Measurements from ENCODE around the gene SRP14.

Gene SRP14

DNA sequence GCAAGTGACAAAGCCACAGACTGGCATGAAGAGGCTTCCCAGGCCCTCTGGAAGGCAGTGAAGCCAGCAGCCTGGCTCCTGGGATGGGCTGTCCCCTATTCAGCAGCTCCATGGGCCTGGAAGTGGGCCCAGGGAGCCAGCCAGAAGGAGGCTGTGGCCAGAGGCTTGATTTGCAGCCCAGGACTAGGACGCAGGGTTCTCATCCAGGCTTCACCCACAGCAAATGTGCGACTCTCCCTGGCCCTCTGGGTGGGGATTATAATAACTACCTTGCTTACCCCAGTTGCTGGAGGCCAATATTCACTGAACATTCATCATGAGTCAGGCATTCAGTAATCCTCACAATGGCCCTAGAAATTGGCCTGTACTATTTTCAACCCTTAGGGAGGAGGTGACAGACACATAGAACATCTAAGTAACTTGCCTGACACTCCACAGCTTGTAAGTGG, 24.6 kb upstream of the SRP14 start:
- Histone ChIP-seq H3K9ac (no peak overlapping the region), H4K20me1 (ENCODE audit: insufficient read depth) (no peaks in the 10 kb centered on the region), H3K27ac (no peak overlapping the region), H3K36me3 (ENCODE audit: insufficient read depth) (no peaks in the 10 kb centered on the region), H2AFZ (ENCODE audit: low read depth) (no peak overlapping the region), H3K4me2 (no peak overlapping the region), H3K4me1 (ENCODE audit: low read depth, poor library complexity, severe bottlenecking) (peaks cover 80% of the 10 kb centered on the region), H3K79me2 (ENCODE audit: insufficient read depth, low read depth) (no peaks in the 10 kb centered on the region), H3K4me3 (IDR thresholded peaks at IDR 0.05; ENCODE audit: insufficient read depth, low read depth, low read length) (no peak overlapping the region), H3K27me3 (ENCODE audit: insufficient read depth, low read depth) (no peaks in the 10 kb centered on the region)
- TF ChIP-seq, protein P1, sequence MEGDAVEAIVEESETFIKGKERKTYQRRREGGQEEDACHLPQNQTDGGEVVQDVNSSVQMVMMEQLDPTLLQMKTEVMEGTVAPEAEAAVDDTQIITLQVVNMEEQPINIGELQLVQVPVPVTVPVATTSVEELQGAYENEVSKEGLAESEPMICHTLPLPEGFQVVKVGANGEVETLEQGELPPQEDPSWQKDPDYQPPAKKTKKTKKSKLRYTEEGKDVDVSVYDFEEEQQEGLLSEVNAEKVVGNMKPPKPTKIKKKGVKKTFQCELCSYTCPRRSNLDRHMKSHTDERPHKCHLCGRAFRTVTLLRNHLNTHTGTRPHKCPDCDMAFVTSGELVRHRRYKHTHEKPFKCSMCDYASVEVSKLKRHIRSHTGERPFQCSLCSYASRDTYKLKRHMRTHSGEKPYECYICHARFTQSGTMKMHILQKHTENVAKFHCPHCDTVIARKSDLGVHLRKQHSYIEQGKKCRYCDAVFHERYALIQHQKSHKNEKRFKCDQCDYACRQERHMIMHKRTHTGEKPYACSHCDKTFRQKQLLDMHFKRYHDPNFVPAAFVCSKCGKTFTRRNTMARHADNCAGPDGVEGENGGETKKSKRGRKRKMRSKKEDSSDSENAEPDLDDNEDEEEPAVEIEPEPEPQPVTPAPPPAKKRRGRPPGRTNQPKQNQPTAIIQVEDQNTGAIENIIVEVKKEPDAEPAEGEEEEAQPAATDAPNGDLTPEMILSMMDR (conservative IDR thresholded peaks at IDR 0.05; ENCODE audit: low read depth, low read length), result no peak

DNA sequence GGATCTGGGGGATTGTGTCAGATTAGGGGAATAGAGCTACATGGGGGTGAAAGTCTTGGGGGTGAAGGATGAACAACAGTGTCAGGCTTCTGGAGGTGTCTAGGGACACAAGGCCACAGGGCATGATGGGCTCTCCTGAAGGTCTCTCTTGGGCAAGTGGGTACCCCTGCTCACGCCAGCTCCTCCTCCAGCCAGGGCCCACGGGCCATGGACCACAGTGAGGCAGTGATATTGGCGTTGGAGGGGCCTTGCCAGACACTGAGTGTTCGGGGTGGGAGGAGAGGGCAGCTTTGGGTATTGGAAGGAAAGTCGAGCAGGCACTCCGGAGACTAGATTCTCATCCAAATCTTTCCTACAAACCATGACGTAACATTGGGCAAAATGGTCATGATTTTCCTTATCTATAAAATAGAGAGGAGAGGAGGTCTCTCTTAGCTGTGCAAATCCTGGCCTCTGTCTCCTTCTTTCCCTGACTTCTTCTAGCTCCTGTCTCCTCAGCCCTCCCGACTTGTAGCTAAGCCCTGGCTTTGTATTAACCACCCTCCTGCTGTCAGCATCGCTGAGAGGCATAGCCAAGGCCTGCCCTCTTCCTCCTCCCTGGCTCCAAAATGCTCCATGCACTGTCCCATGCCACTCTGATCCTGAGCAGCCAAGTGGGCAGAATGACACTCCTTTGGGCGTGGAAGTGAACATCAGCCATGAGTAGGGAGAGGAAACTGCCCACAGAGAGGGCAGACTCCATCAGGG, 24.0 kb upstream of the SRP14 start:
- Histone ChIP-seq H3K9ac (no peak overlapping the region), H3K27ac (no peak overlapping the region), H4K20me1 (ENCODE audit: insufficient read depth) (no peaks in the 10 kb centered on the region), H2AFZ (ENCODE audit: low read depth) (no peak overlapping the region), H3K4me2 (no peak overlapping the region), H3K4me3 (IDR thresholded peaks at IDR 0.05; ENCODE audit: insufficient read depth, low read depth, low read length) (no peak overlapping the region), H3K36me3 (ENCODE audit: insufficient read depth) (no peaks in the 10 kb centered on the region), H3K27me3 (ENCODE audit: insufficient read depth, low read depth) (no peaks in the 10 kb centered on the region), H3K79me2 (ENCODE audit: insufficient read depth, low read depth) (no peaks in the 10 kb centered on the region), H3K4me1 (ENCODE audit: low read depth, poor library complexity, severe bottlenecking) (peaks cover 80% of the 10 kb centered on the region)
- TF ChIP-seq, protein P1 (conservative IDR thresholded peaks at IDR 0.05; ENCODE audit: low read depth, low read length), result no peak

DNA sequence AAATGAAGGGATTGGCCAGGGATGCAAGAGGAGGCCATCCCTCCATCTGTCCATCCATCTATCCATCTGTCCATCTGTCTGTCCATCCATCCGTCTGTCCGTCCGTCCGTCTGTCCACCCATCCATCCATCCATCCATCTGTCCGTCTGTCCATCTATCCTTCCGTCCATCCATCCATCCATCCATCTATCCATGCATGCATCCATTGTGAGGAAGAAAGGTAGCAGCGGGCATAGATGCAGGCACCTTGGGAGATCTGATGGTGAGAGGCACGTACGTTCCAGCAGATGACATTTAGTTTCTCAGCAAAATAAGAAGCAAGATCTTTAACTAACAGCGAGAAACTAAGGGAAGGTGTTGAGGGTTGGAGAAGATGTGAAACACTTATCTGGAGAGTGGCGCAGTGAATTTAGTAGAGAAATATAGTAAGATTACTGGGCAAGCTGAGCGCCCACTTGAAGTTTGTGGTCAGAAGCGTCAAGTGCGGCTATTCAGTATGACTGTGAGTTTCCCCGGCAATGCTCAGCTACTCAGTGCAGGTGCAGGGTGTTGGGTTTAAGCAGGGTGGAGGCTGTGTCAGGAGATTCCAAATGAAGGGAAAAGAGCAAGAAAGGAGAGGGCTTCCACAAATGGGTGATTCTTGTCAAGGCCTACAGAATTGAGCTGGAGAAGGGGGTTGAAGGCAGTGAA, 22.4 kb upstream of the SRP14 start:
- Histone ChIP-seq H3K79me2 (ENCODE audit: insufficient read depth, low read depth) (no peaks in the 10 kb centered on the region), H3K4me3 (IDR thresholded peaks at IDR 0.05; ENCODE audit: insufficient read depth, low read depth, low read length) (no peak overlapping the region), H3K4me1 (ENCODE audit: low read depth, poor library complexity, severe bottlenecking) (peaks cover 80% of the 10 kb centered on the region), H3K36me3 (ENCODE audit: insufficient read depth) (no peaks in the 10 kb centered on the region), H3K27me3 (ENCODE audit: insufficient read depth, low read depth) (no peaks in the 10 kb centered on the region), H2AFZ (ENCODE audit: low read depth) (no peak overlapping the region), H3K9ac (no peak overlapping the region), H3K27ac (no peak overlapping the region), H3K4me2 (no peak overlapping the region), H4K20me1 (ENCODE audit: insufficient read depth) (no peaks in the 10 kb centered on the region)
- TF ChIP-seq, protein P1 (conservative IDR thresholded peaks at IDR 0.05; ENCODE audit: low read depth, low read length), result no peak

DNA sequence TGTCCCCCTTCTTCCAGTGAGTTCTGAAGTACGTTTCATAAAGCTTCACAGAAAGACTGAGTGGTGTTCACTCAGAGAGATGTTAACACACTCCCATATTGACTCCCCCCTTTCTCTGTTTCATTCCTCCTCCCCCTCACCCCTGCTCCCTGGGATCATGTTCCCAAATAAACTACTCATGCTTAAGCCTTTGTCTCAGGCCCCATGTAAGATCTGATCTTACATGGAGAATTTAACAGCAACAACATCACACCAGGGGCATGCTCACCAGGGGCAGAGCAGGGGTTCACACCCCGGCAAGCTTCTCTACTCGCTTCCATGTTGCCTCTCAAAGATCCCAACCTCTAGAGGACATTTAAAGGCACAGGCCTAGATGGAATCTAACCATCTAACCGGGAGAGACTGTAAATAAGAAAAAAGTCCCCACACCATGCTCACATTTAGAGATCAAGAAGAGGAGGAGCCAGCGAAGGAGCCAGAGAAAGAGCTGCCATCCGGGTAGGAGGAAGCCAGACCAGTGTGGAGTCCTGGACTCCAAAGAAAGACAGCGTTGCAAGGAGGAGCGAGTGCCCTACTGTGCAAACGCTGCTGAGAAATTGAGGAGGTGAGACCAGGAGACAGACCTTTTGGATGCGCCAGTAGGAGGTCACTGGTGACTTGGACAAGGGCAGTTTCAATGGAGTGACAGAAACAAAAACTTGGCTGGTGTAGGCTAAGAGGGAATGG, 21.4 kb upstream of the SRP14 start:
- Histone ChIP-seq H3K27me3 (ENCODE audit: insufficient read depth, low read depth) (no peaks in the 10 kb centered on the region), H4K20me1 (ENCODE audit: insufficient read depth) (no peaks in the 10 kb centered on the region), H3K4me1 (ENCODE audit: low read depth, poor library complexity, severe bottlenecking) (peaks cover 80% of the 10 kb centered on the region), H2AFZ (ENCODE audit: low read depth) (no peak overlapping the region), H3K9ac (no peak overlapping the region), H3K36me3 (ENCODE audit: insufficient read depth) (no peaks in the 10 kb centered on the region), H3K79me2 (ENCODE audit: insufficient read depth, low read depth) (no peaks in the 10 kb centered on the region), H3K4me2 (no peak overlapping the region), H3K27ac (no peak overlapping the region), H3K4me3 (IDR thresholded peaks at IDR 0.05; ENCODE audit: insufficient read depth, low read depth, low read length) (no peak overlapping the region)
- TF ChIP-seq, protein P1 (conservative IDR thresholded peaks at IDR 0.05; ENCODE audit: low read depth, low read length), result no peak
